ENCODE data around the gene MMP20. TPM values are rescaled to one million over a fixed set of nuclear protein-coding genes. Genes with fewer than 3 reads are reported as not detected.
A peak's percentile ranks its signal among the peaks of the same experiment; 100 is the strongest.

The MMP20 gene
- total RNA-seq, 1 donor from 2014 or later: not detected

DNA sequence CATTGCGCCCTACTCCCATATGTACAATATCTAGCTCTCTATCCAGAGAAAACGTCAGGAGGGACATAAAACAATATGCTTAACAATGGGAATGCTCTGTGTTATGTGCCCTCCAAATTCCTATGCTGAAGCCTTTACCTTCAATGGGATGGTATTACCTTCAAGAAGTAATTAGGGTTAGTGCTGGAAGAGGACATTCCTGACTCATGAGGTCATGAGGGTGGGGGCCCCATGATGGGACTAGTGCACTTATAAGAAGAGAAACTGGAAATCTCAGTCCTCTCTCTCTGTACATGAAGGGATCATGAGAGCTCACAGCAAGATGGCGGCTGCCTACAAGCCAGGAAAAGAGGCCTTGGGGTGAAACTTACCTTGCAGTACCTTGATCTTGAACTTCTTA, 20.3 kb downstream of the MMP20 start:
- H3K27me3 Mint-ChIP-seq: no peaks in the 10 kb centered on the region
- no peak for DNase-seq (ENCODE audit: extremely low spot score, unreplicated experiment)
- TF ChIP-seq, protein P1, sequence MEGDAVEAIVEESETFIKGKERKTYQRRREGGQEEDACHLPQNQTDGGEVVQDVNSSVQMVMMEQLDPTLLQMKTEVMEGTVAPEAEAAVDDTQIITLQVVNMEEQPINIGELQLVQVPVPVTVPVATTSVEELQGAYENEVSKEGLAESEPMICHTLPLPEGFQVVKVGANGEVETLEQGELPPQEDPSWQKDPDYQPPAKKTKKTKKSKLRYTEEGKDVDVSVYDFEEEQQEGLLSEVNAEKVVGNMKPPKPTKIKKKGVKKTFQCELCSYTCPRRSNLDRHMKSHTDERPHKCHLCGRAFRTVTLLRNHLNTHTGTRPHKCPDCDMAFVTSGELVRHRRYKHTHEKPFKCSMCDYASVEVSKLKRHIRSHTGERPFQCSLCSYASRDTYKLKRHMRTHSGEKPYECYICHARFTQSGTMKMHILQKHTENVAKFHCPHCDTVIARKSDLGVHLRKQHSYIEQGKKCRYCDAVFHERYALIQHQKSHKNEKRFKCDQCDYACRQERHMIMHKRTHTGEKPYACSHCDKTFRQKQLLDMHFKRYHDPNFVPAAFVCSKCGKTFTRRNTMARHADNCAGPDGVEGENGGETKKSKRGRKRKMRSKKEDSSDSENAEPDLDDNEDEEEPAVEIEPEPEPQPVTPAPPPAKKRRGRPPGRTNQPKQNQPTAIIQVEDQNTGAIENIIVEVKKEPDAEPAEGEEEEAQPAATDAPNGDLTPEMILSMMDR (conservative IDR thresholded peaks at IDR 0.05): no peak
- no peak overlapping the region for H3K4me3 Mint-ChIP-seq
- peak overlapping the region; percentile 44 for H3K27ac Mint-ChIP-seq
- H3K4me1 Mint-ChIP-seq (ENCODE audit: unreplicated experiment): peaks cover 4% of the 10 kb centered on the region
- H3K36me3 Mint-ChIP-seq: no peaks in the 10 kb centered on the region
- peaks cover 4% of the 10 kb centered on the region for H3K9me3 Mint-ChIP-seq

DNA sequence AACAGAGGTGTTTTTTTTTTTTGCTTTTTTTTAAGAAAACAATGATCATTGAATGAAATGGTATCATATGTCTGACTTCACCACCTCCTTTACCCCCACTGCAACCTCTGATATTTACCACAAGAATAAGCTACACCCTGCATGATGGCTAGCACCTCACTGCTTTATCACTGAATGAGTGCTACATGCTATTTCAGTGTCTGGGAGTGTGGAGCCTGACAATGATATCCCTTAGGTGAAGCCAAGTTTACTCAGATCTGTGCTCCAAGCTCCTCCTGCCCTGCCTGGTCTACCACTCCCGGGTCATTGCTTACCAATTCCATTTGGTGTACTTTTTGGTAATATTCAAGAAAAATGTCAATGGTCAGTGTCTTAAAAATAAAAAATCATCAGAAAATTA, 21.1 kb downstream of the MMP20 start:
- TF ChIP-seq, protein P1 (conservative IDR thresholded peaks at IDR 0.05): no peak
- H3K4me3 Mint-ChIP-seq: no peak overlapping the region
- H3K4me1 Mint-ChIP-seq (ENCODE audit: unreplicated experiment): peaks cover 4% of the 10 kb centered on the region
- DNase-seq (ENCODE audit: extremely low spot score, unreplicated experiment): no peak
- H3K36me3 Mint-ChIP-seq: no peaks in the 10 kb centered on the region
- no peaks in the 10 kb centered on the region for H3K27me3 Mint-ChIP-seq
- H3K9me3 Mint-ChIP-seq: peaks cover 4% of the 10 kb centered on the region
- no peak overlapping the region for H3K27ac Mint-ChIP-seq

DNA sequence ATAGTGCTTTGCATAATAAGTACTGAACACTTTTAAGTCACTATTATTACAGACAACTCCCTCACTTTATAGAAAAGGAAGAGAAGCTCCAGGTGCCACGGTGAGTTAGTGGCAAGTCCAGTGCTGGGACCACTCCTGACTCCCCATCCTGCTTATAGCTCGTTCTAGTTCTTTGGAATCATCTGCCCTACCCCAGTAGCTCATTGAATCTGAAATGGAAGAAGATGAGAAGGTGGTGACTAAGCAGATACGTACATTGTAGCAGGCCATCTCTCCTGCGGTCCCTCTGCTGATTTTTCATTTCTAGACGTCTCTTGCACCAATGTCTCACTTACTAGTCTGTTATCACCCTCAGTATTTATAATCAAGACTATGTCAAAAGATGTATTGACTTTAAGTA, 21.6 kb downstream of the MMP20 start:
- TF ChIP-seq, protein P1 (conservative IDR thresholded peaks at IDR 0.05): no peak
- no peak overlapping the region for H3K27ac Mint-ChIP-seq
- no peak overlapping the region for H3K4me3 Mint-ChIP-seq
- no peaks in the 10 kb centered on the region for H3K36me3 Mint-ChIP-seq
- no peak for DNase-seq (ENCODE audit: extremely low spot score, unreplicated experiment)
- H3K9me3 Mint-ChIP-seq: peaks cover 4% of the 10 kb centered on the region
- H3K4me1 Mint-ChIP-seq (ENCODE audit: unreplicated experiment): peaks cover 4% of the 10 kb centered on the region
- no peaks in the 10 kb centered on the region for H3K27me3 Mint-ChIP-seq

DNA sequence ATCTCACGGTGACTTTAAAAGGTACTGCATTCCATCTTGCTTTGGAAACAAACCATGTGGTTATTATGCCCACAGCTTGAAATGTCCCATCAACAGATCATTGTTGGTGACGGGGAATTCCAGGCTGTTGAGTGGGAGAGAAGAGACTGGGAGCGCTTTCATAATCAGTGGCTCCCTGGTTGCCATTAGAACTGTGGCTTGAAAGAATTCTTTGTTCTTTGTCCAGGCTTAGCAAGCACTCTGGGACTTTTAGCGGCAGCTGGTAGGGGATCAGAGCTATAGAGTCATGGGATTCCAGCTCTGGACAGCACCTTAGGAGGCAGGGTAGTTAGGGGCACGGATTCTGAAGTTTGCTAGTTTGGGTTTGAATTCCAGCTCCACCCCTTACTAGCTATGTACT, 22.0 kb downstream of the MMP20 start:
- DNase-seq (ENCODE audit: extremely low spot score, unreplicated experiment): no peak
- peak overlapping the region; percentile 23 for H3K27ac Mint-ChIP-seq
- H3K4me1 Mint-ChIP-seq (ENCODE audit: unreplicated experiment): peaks cover 4% of the 10 kb centered on the region
- H3K4me3 Mint-ChIP-seq: no peak overlapping the region
- peaks cover 4% of the 10 kb centered on the region for H3K9me3 Mint-ChIP-seq
- TF ChIP-seq, protein P1 (conservative IDR thresholded peaks at IDR 0.05): no peak
- no peaks in the 10 kb centered on the region for H3K27me3 Mint-ChIP-seq
- no peaks in the 10 kb centered on the region for H3K36me3 Mint-ChIP-seq

DNA sequence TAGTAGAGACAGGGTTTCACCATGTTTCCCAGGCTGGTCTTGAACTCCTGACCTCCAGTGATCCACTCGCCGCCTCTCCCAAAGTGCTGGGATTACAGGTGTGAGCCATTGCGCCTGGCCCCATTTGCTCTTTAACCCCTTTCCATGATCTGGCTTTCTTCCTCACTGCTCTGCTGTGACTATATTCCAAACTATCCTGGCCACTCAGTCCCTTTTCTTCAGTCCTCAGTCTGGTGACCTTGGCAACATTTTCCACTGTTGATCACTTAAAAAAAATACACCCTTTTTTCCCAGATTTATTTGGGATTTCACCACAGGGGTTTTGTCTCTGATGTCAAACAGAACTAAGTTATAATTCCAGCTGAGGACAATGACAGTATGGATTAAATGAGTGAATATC, 24.5 kb downstream of the MMP20 start:
- no peaks in the 10 kb centered on the region for H3K36me3 Mint-ChIP-seq
- peaks cover 4% of the 10 kb centered on the region for H3K9me3 Mint-ChIP-seq
- TF ChIP-seq, protein P1 (conservative IDR thresholded peaks at IDR 0.05): no peak
- DNase-seq (ENCODE audit: extremely low spot score, unreplicated experiment): no peak
- H3K27me3 Mint-ChIP-seq: no peaks in the 10 kb centered on the region
- no peak overlapping the region for H3K4me3 Mint-ChIP-seq
- no peak overlapping the region for H3K27ac Mint-ChIP-seq
- peaks cover 4% of the 10 kb centered on the region for H3K4me1 Mint-ChIP-seq (ENCODE audit: unreplicated experiment)
